HepG2 (cell line): Measurements from ENCODE around the gene SNRNP35. TPM values are rescaled to one million over a fixed set of nuclear protein-coding genes. Genes with fewer than 3 reads are reported as not detected.

ENCODE experiments used
- ATAC-seq: fragments of 200-7000 bp; cut with Tn5 transposase; 3 replicates; pipeline ENCODE4 v1.9.1; 2020; ENCODE audit warnings: mild to moderate bottlenecking, moderate library complexity
- Bru-seq: library from RNA; stranded (reverse); fragments of 400-500 nt; gene quantifications from one replicate; lab custom pipeline; 2021; lab: Mats Ljungman, UMichigan
- BruChase-seq, 2 experiments: library from RNA; stranded (reverse); fragments of 400-500 nt; gene quantifications; one replicate each; lab custom pipeline; 2021; lab: Mats Ljungman, UMichigan
- BruUV-seq: library from RNA; stranded (reverse); fragments of 400-500 nt; replicated peaks from 2 replicates; lab custom pipeline; 2021; lab: Mats Ljungman, UMichigan
- CTCF ChIA-PET: fragments of 300-600 bp; formaldehyde crosslinking; extraction: SDS; loops from one replicate; lab custom pipeline; 2021; ENCODE audit warnings: low total read pairs, inconsistent platforms, low intra/inter-chr PET ratio; lab: Yijun Ruan, JAX
- POLR2A ChIA-PET: fragments of 350-600 bp; sonication (Branson Sonifier 250); formaldehyde crosslinking; loops from one replicate; lab custom pipeline; 2020; ENCODE audit warnings: antibody characterized with exemption, inconsistent platforms; lab: Yijun Ruan, JAX
- DNase-seq: peaks from one replicate; pipeline ENCODE4 v3.0.0-alpha.2; 2015; ENCODE audit warnings: low spot score
- FAIRE-seq: peaks from 3 replicates; lab custom pipeline; 2011; peaks lifted over from hg19 to GRCh38; lab: Jason Lieb, UNC
- H2AFZ ChIP-seq: one replicate; pipeline ENCODE4 v1.6.1; 2011; ENCODE audit warnings: low read length, inconsistent platforms
- H3K27ac ChIP-seq: fragments of 300-600 bp; 3 replicates; pipeline ENCODE4 v1.8.0; 2011; ENCODE audit warnings: mixed run types, mild to moderate bottlenecking, mixed read lengths, low read length, inconsistent platforms; ENCODE audit not compliant: insufficient read depth; ENCODE audit errors: extremely low read length
- H3K27me3 ChIP-seq, 2 experiments: fragments of 200-600 bp in 1 of 2; 2 replicates in 1 of 2; 3 replicates in 1 of 2; pipeline versions ENCODE4 v1.6.0 to v1.8.0; 2011; ENCODE audit warnings: low read length in 2 of 2, mild to moderate bottlenecking in 2 of 2, moderate library complexity in 2 of 2, inconsistent platforms in 1 of 2; ENCODE audit not compliant: insufficient read depth in 2 of 2, control insufficient read depth in 1 of 2
- H3K36me3 ChIP-seq, 2 experiments: fragments of 200-600 bp in 1 of 2; replicated peaks in 1 of 2; 2 replicates in 1 of 2; 3 replicates in 1 of 2; pipeline versions ENCODE4 v1.5.1 to v1.8.0; 2011; ENCODE audit warnings: low read length in 2 of 2, inconsistent platforms in 1 of 2; ENCODE audit not compliant: insufficient read depth in 2 of 2, control insufficient read depth in 1 of 2
- H3K4me1 ChIP-seq: 2 replicates; pipeline ENCODE4 v1.5.1; 2012; ENCODE audit warnings: low read length, inconsistent platforms; ENCODE audit not compliant: insufficient read depth
- H3K4me2 ChIP-seq: 2 replicates; pipeline ENCODE4 v1.6.0; 2011; ENCODE audit warnings: low read depth, low read length, inconsistent platforms
- H3K4me3 ChIP-seq, 3 experiments: fragments of 200-600 bp in 1 of 3; sonication (generic), shearing (Covaris generic) in 1 of 3; replicated peaks in 1 of 3; 2 replicates each; pipeline ENCODE4 v1.5.1; 2011 to 2016; ENCODE audit warnings: low read length in 3 of 3, inconsistent platforms in 2 of 3, low read depth in 2 of 3, mild to moderate bottlenecking in 2 of 3, control low read depth in 1 of 3, mixed read lengths in 1 of 3; ENCODE audit not compliant: insufficient read depth in 1 of 3
- H3K79me2 ChIP-seq: one replicate; pipeline ENCODE4 v1.6.1; 2011; ENCODE audit warnings: low read length, inconsistent platforms; ENCODE audit not compliant: insufficient read depth
- H3K9ac ChIP-seq: 2 replicates; pipeline ENCODE4 v1.6.0; 2011; ENCODE audit warnings: mild to moderate bottlenecking, low read depth, low read length, inconsistent platforms; ENCODE audit not compliant: insufficient read depth
- H3K9me3 ChIP-seq: 2 replicates; pipeline ENCODE4 v1.5.1; 2012; ENCODE audit warnings: mild to moderate bottlenecking, low read length
- H4K20me1 ChIP-seq: 2 replicates; pipeline ENCODE4 v1.6.0; 2011; ENCODE audit warnings: inconsistent platforms, mild to moderate bottlenecking, low read length, moderate library complexity; ENCODE audit not compliant: insufficient read depth
- ATF5 ChIP-seq: sonication (generic); formaldehyde crosslinking; IDR thresholded peaks from 2 replicates; pipeline ENCODE4 v1.4.0; 2020; ENCODE audit warnings: mild to moderate bottlenecking, low read depth, missing genetic modification reagents
- CEBPB ChIP-seq: IDR thresholded peaks from 2 replicates; pipeline ENCODE4 v1.6.1; 2011; ENCODE audit warnings: low read depth, low read length, improper control_type of control experiment, borderline replicate concordance
- ERF ChIP-seq: IDR thresholded peaks from 2 replicates; pipeline ENCODE4 v1.6.1; 2018; ENCODE audit warnings: missing biosample characterization, missing genetic modification reagents
- SIX4 ChIP-seq: sonication (generic); formaldehyde crosslinking; IDR thresholded peaks from 2 replicates; pipeline ENCODE4 v1.4.0; 2020; ENCODE audit warnings: missing genetic modification reagents
- U2AF1 ChIP-seq: fragments of 200-400 bp; formaldehyde crosslinking; optimal IDR thresholded peaks from 2 replicates; pipeline ENCODE3; 2017; ENCODE audit warnings: mild to moderate bottlenecking, low read depth, low read length
- ZBTB10 ChIP-seq: sonication (generic); formaldehyde crosslinking; IDR thresholded peaks from 2 replicates; pipeline ENCODE4 v1.4.0; 2020; ENCODE audit warnings: missing genetic modification reagents, borderline replicate concordance
- ZNF121 ChIP-seq: sonication (generic); formaldehyde crosslinking; IDR thresholded peaks from 2 replicates; pipeline ENCODE4 v1.5.0; 2020; ENCODE audit warnings: mild to moderate bottlenecking, missing genetic modification reagents
- ZNF605 ChIP-seq: sonication (generic); formaldehyde crosslinking; IDR thresholded peaks from 2 replicates; pipeline ENCODE4 v1.8.0; 2022; ENCODE audit warnings: mild to moderate bottlenecking, missing genetic modification reagents
- ZNF619 ChIP-seq: sonication (generic); formaldehyde crosslinking; IDR thresholded peaks from 2 replicates; pipeline ENCODE4 v1.4.0; 2020; ENCODE audit warnings: mild to moderate bottlenecking, missing genetic modification reagents
- WGBS: methylation state at CpG from one replicate; pipeline ENCODE4 v1.1.6; 2017; ENCODE audit warnings: low lambda C conversion rate; 5-methylcytosine and 5-hydroxymethylcytosine counted together
- in situ Hi-C: cut with HindIII; loops from 2 replicates; pipeline ENCODE4 v1.10.0; 2017; ENCODE audit warnings: low pct_unique_long_range_greater_than_20kb; ENCODE audit not compliant: extremely low pct_ligation_motif_present
- intact Hi-C: fragments of 100-400 bp; cut with micrococcal nuclease; formaldehyde crosslinking; loops from one replicate; pipeline ENCODE4 v1.10.0; 2022; ENCODE audit not compliant: unreplicated experiment
- long read RNA-seq, 2 experiments: library from RNA in 1 of 2; library from polyadenylated mRNA in 1 of 2; stranded (forward) in 1 of 2; unstranded in 1 of 2; transcript quantifications; one replicate each; pipeline ENCODE4 v2.0.0, GENCODE V29; 2019 to 2022
- polyA minus RNA-seq, 3 experiments: library from RNA; depleted of rRNA, polyadenylated mRNA; stranded (reverse); fragments of >200 nt; gene quantifications; 2 replicates each; pipeline ENCODE4 v1.2.3, GENCODE V29; 2011; ENCODE audit warnings: low replicate concordance in 1 of 3
- polyA plus RNA-seq, 8 experiments: library from polyadenylated mRNA; depleted of rRNA in 3 of 8; stranded (reverse) in 7 of 8; unstranded in 1 of 8; fragments of >200 nt; fragmentation: Illumina TruSeq in 4 of 8; extraction: Trizol in 4 of 8; gene quantifications; 2 replicates each; pipeline versions ENCODE4 v1.2.1 to v1.2.3, GENCODE V29; 2011 to 2016; ENCODE audit warnings: low read depth in 4 of 8, missing spikeins in 1 of 8, mixed read lengths in 1 of 8; ENCODE audit not compliant: insufficient read depth in 1 of 8
- total RNA-seq, 5 experiments: library from RNA; depleted of rRNA; stranded (reverse); fragments of >200 nt; fragmentation: Illumina TruSeq; extraction: Trizol; gene quantifications; 2 replicates each; pipeline ENCODE4 v1.2.3, GENCODE V29; 2016; ENCODE audit warnings: low read depth in 1 of 5
- TF ChIP-seq, protein P1 (sequence below): IDR thresholded peaks from 2 replicates; pipeline ENCODE4 v1.6.1; 2016; ENCODE audit warnings: mild to moderate bottlenecking

The SNRNP35 gene, protein sequence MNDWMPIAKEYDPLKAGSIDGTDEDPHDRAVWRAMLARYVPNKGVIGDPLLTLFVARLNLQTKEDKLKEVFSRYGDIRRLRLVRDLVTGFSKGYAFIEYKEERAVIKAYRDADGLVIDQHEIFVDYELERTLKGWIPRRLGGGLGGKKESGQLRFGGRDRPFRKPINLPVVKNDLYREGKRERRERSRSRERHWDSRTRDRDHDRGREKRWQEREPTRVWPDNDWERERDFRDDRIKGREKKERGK
- total RNA-seq (2016; rRNA removed; fragmentation: Illumina TruSeq; extraction: Trizol) (21.9 and 22.6 TPM in 2 replicates), polyA plus RNA-seq (2011; rRNA removed) (11.3 and 11.9 TPM in 2 replicates), polyA minus RNA-seq (2011; rRNA and poly(A)+ RNA removed; ENCODE audit: low replicate concordance) (9.0 and 11.4 TPM in 2 replicates), Bru-seq, nascent RNA (percentile 73 among the genes with signal in this experiment), BruChase-seq, experiment 1, labeled RNA remaining after a 6-hour chase (percentile 74 among the genes with signal in this experiment), BruChase-seq, experiment 2, labeled RNA remaining after a 2-hour chase (percentile 77 among the genes with signal in this experiment)
- total RNA-seq (2016; cell fraction: cytosol; rRNA removed; fragmentation: Illumina TruSeq; extraction: Trizol; ENCODE audit: low read depth), result 7.0 and 8.3 TPM in 2 replicates
- 18.1 and 21.0 TPM in 2 replicates for total RNA-seq (2016; cell fraction: insoluble cytoplasmic fraction; rRNA removed; fragmentation: Illumina TruSeq; extraction: Trizol)
- 9.9 and 11.2 TPM in 2 replicates for total RNA-seq (2016; cell fraction: membrane; rRNA removed; fragmentation: Illumina TruSeq; extraction: Trizol)
- total RNA-seq (2016; cell fraction: nucleus; rRNA removed; fragmentation: Illumina TruSeq; extraction: Trizol), result 11.3 and 17.7 TPM in 2 replicates
- polyA plus RNA-seq (2011; cell fraction: cytosol; rRNA removed), result 8.2 and 8.4 TPM in 2 replicates
- polyA plus RNA-seq (2011; cell fraction: nucleus; rRNA removed), result 12.3 and 17.8 TPM in 2 replicates
- 14.7 and 17.5 TPM in 2 replicates for polyA plus RNA-seq (2012)
- 6.3 and 6.7 TPM in 2 replicates for polyA plus RNA-seq (2016; cell fraction: cytosol; fragmentation: Illumina TruSeq; extraction: Trizol; ENCODE audit: low read depth)
- 27.9 and 29.1 TPM in 2 replicates for polyA plus RNA-seq (2016; cell fraction: insoluble cytoplasmic fraction; fragmentation: Illumina TruSeq; extraction: Trizol; ENCODE audit: low read depth)
- 7.2 and 7.8 TPM in 2 replicates for polyA plus RNA-seq (2016; cell fraction: membrane; fragmentation: Illumina TruSeq; extraction: Trizol; ENCODE audit: low read depth)
- polyA plus RNA-seq (2016; cell fraction: nucleus; fragmentation: Illumina TruSeq; extraction: Trizol; ENCODE audit: insufficient read depth, low read depth), result 33.3 and 34.6 TPM in 2 replicates
- 6.2 and 7.6 TPM in 2 replicates for polyA minus RNA-seq (2011; cell fraction: cytosol; rRNA and poly(A)+ RNA removed)
- polyA minus RNA-seq (2011; cell fraction: nucleus; rRNA and poly(A)+ RNA removed), result 14.2 and 18.2 TPM in 2 replicates
- long read RNA-seq, experiment 1, transcript SNRNP35-203 (2 exons, 1,975 nt), result major isoform, 28 of 32 reads
- long read RNA-seq, experiment 1, partial matches to known transcripts, result 1 of 32 reads
- long read RNA-seq, experiment 1, other reads (novel, unspliced or antisense), result 2 of 32 reads
- long read RNA-seq, experiment 2, transcript SNRNP35-203 (2 exons, 1,975 nt), result major isoform, 22 of 35 reads
- long read RNA-seq, experiment 2, partial matches to known transcripts, result 0 of 35 reads
- long read RNA-seq, experiment 2, other reads (novel, unspliced or antisense), result 11 of 35 reads

- H3K4me1 ChIP-seq, result peaks cover 23% of the 10 kb centered on the region
- in situ Hi-C loops, result no loop called here
- CTCF ChIA-PET, result no interaction called here
- ATAC-seq (peak; percentile 82), DNase-seq (peak; percentile 74), FAIRE-seq (no peak)
- BruUV-seq, result TSS peak; percentile 99
- H2AFZ ChIP-seq, result no peak within 1 kb of the TSS
- no peaks in the 10 kb centered on the region; a peak in 1 of 5 replicates for H3K27me3 ChIP-seq
- H3K4me2 ChIP-seq, result peak within 1 kb of the TSS; percentile 74
- peaks cover 26% of the 10 kb centered on the region for H3K79me2 ChIP-seq
- no peaks in the 10 kb centered on the region for H4K20me1 ChIP-seq
- H3K9me3 ChIP-seq, result no peaks in the 10 kb centered on the region
- intact Hi-C loops, result no loop called here
- peak within 1 kb of the TSS; percentile 77 to 92 (median 91) for H3K4me3 ChIP-seq
- 1% methylated on average over 48 of the region's 48 CpGs for WGBS
- no peaks in the 10 kb centered on the region for H3K36me3 ChIP-seq
- H3K27ac ChIP-seq, result peak within 1 kb of the TSS; percentile 100
- peak within 1 kb of the TSS; percentile 98 for H3K9ac ChIP-seq
- POLR2A ChIA-PET, result interaction anchor here (0.8 to 2.8 kb wide), 9 partner anchors 10 to 143 kb away, joined by 3 to 16 read pairs (median 6); partner anchors contain the start of gene KMT5A
- TF ChIP-seq SIX4 (CRISPR knock-in tag) (peak; percentile 28; the same call in 1 of the 2 replicates), ZNF619 (CRISPR knock-in tag) (peak; percentile 59; the same call in 1 of the 2 replicates), ZNF605 (CRISPR knock-in tag) (peak; percentile 88; the same call in 1 of the 2 replicates), CEBPB (no peak), ZNF121 (peak; percentile 34; the same call in 1 of the 2 replicates), ZBTB10 (CRISPR knock-in tag) (no peak), U2AF1 (peak; percentile 64), ERF (CRISPR knock-in tag) (peak; percentile 58), ATF5 (no peak)
- TF ChIP-seq, protein P1, sequence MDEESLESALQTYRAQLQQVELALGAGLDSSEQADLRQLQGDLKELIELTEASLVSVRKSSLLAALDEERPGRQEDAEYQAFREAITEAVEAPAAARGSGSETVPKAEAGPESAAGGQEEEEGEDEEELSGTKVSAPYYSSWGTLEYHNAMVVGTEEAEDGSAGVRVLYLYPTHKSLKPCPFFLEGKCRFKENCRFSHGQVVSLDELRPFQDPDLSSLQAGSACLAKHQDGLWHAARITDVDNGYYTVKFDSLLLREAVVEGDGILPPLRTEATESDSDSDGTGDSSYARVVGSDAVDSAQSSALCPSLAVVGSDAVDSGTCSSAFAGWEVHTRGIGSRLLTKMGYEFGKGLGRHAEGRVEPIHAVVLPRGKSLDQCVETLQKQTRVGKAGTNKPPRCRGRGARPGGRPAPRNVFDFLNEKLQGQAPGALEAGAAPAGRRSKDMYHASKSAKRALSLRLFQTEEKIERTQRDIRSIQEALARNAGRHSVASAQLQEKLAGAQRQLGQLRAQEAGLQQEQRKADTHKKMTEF (CRISPR knock-in tag), result peak; percentile 75
Observed at GRCh38 chr12:123457980-123458779, at the start of gene SNRNP35. Gene SNRNP35, plus strand, starts transcription at chr12:123458139. Its CDS starts 7,402 bp downstream, at chr12:123465541.
